ENCODE results near the gene KCTD3. TPM values are rescaled to one million over a fixed set of nuclear protein-coding genes. Genes with fewer than 3 reads are reported as not detected.

KCTD3 gene
- total and polyA plus RNA-seq, 10 of the 15 experiments (the other 5 are each of a cell fraction or from before 2014, with no cell fraction given), result 3.6 to 19.8 (median 10.7) TPM

- no peak overlapping the region for H2AFZ ChIP-seq (ENCODE audit: control insufficient read depth, low read depth, low read length)
- BruUV-seq (replicated peaks), result no TSS peak
- peaks cover 5% of the 10 kb centered on the region; the same call in 1 of the 2 replicates for H3K4me1 ChIP-seq (ENCODE audit: control insufficient read depth, insufficient read depth, low read length)
- SMC1A ChIA-PET (ENCODE audit: uncharacterized antibody, unreplicated experiment), result interaction anchor here (1.1 to 1.5 kb wide), 2 partner anchors 12 to 29 kb away, joined by 3 to 4 read pairs; no protein-coding TSS in a partner anchor
- H3K36me3 ChIP-seq (ENCODE audit: control insufficient read depth in 2 of 2, insufficient read depth in 2 of 2, low read length in 1 of 2), result no peaks in the 10 kb centered on the region; a peak in 1 of 4 replicates
- H3K4me3 ChIP-seq, result no peak overlapping the region
- TF ChIP-seq NR2C1 (IDR thresholded peaks at IDR 0.05) (no peak), E2F4 (IDR thresholded peaks at IDR 0.05; ENCODE audit: low read depth, low read length) (no peak), USF2 (IDR thresholded peaks at IDR 0.05; ENCODE audit: borderline replicate concordance, low read depth, low read length) (no peak), HDAC6 (IDR thresholded peaks at IDR 0.05; ENCODE audit: unreplicated experiment) (no peak), ZNF217 (IDR thresholded peaks at IDR 0.05) (no peak), SUPT20H (IDR thresholded peaks at IDR 0.05; ENCODE audit: borderline replicate concordance, control insufficient read depth, low read depth, low read length) (no peak), IRF3 (IDR thresholded peaks at IDR 0.05) (no peak), IKZF2 (IDR thresholded peaks at IDR 0.05) (no peak), SPI1 (IDR thresholded peaks at IDR 0.05; ENCODE audit: borderline replicate concordance, insufficient read depth, low read depth, low read length) (no peak), PAX8 (IDR thresholded peaks at IDR 0.05) (no peak), EED (IDR thresholded peaks at IDR 0.05; ENCODE audit: low read depth) (no peak), SIN3A (IDR thresholded peaks at IDR 0.05; ENCODE audit: low read depth, low read length) (no peak), MEF2B (IDR thresholded peaks at IDR 0.05; ENCODE audit: partially characterized antibody, poor library complexity, severe bottlenecking) (no peak), KAT2A (conservative IDR thresholded peaks at IDR 0.05; ENCODE audit: control insufficient read depth, low read depth, low read length) (no peak), SMAD1 (IDR thresholded peaks at IDR 0.05; ENCODE audit: low read depth, partially characterized antibody) (no peak), RFX5 (IDR thresholded peaks at IDR 0.05; ENCODE audit: low read depth, low read length) (no peak), MYC (IDR thresholded peaks at IDR 0.05; ENCODE audit: insufficient read depth, insufficient read length, insufficient replicate concordance, low read length, severe bottlenecking) (no peak)
- TF ChIP-seq, protein P1, sequence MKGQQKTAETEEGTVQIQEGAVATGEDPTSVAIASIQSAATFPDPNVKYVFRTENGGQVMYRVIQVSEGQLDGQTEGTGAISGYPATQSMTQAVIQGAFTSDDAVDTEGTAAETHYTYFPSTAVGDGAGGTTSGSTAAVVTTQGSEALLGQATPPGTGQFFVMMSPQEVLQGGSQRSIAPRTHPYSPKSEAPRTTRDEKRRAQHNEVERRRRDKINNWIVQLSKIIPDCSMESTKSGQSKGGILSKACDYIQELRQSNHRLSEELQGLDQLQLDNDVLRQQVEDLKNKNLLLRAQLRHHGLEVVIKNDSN (IDR thresholded peaks at IDR 0.05; ENCODE audit: borderline replicate concordance, extremely low read length, insufficient read depth, low read depth, low read length), result no peak
- FAIRE-seq (no peak), DNase-seq (ENCODE audit: low read depth, low spot score) (no peak), ATAC-seq (no peak)
- H3K4me2 ChIP-seq (ENCODE audit: control insufficient read depth, insufficient read depth), result no peak overlapping the region
- H3K9me3 ChIP-seq (replicated peaks; ENCODE audit: control insufficient read depth, insufficient read depth, low read length), result no peaks in the 10 kb centered on the region
- in situ Hi-C loops (cut with MboI) (no loop called here), intact Hi-C loops (cut with micrococcal nuclease; ENCODE audit: unreplicated experiment) (no loop called here)
- H3K79me2 ChIP-seq (ENCODE audit: control insufficient read depth, insufficient read depth, low read length), result no peaks in the 10 kb centered on the region
- WGBS (ENCODE audit: insufficient coverage, insufficient replicate concordance, low lambda C conversion rate, missing lambda C conversion rate), result 51% methylated on average over 3 of the region's 3 CpGs
- CTCF ChIA-PET, result no interaction called here
- no peak overlapping the region for H3K27ac ChIP-seq (ENCODE audit: control insufficient read depth, insufficient read depth)
- H4K20me1 ChIP-seq (ENCODE audit: control insufficient read depth, insufficient read depth), result no peaks in the 10 kb centered on the region
- RAD21 ChIA-PET (ENCODE audit: unreplicated experiment), result interaction anchor here (0.7 to 1.4 kb wide), 3 partner anchors 20 to 201 kb away, joined by 3 read pairs; no protein-coding TSS in a partner anchor
- H3K9ac ChIP-seq (ENCODE audit: control insufficient read depth, insufficient read depth, low read length), result no peak overlapping the region
- POLR2A ChIA-PET, result interaction anchor here (0.7 kb wide), 1 partner anchor 10 kb away, joined by 4 read pairs; no protein-coding TSS in a partner anchor
- no peaks in the 10 kb centered on the region for H3K27me3 ChIP-seq (replicated peaks in 1 of 2; ENCODE audit: control insufficient read depth in 2 of 2, insufficient read depth in 2 of 2, low read length in 1 of 2)
These were observed 32.4 kb downstream of the KCTD3 start for GRCh38 chr1:215599418-215600074.
